K562 (cell line): ENCODE measurements around the gene FAM53C. TPM values are rescaled to one million over a fixed set of nuclear protein-coding genes. Genes with fewer than 3 reads are reported as not detected.

Source experiments
- ESRRA ChIP-seq: fragments of 450-650 bp; IDR thresholded peaks from 2 replicates; pipeline ENCODE4 v1.6.1; 2014; ENCODE audit warnings: low read depth, mild to moderate bottlenecking, moderate library complexity, borderline replicate concordance
- KDM5B ChIP-seq: fragments of 200-600 bp; sonication (generic); IDR thresholded peaks from 2 replicates; pipeline ENCODE4 v1.6.1; 2012; ENCODE audit warnings: low read depth, mild to moderate bottlenecking, moderate library complexity, low read length, control low read depth, inconsistent platforms; ENCODE audit not compliant: insufficient replicate concordance
- MYBL2 ChIP-seq, 2 experiments: fragments of 450-650 bp in 1 of 2; sonication (generic) in 1 of 2; formaldehyde crosslinking in 1 of 2; IDR thresholded peaks; 2 replicates each; pipeline versions ENCODE4 v1.6.1 to v1.8.1; 2017 to 2022; ENCODE audit warnings: borderline replicate concordance in 1 of 2, inconsistent platforms in 1 of 2, low read depth in 1 of 2, mild to moderate bottlenecking in 1 of 2, missing genetic modification reagents in 1 of 2, moderate library complexity in 1 of 2
- PKNOX1 ChIP-seq: fragments of 450-650 bp; IDR thresholded peaks from 2 replicates; pipeline ENCODE4 v1.6.1; 2016
- SFPQ ChIP-seq: fragments of 200-400 bp; formaldehyde crosslinking; IDR thresholded peaks from 2 replicates; pipeline ENCODE4 v1.6.1; 2017; ENCODE audit warnings: mild to moderate bottlenecking, low read depth, low read length, moderate library complexity
- SMARCA5 ChIP-seq: fragments of 450-650 bp; IDR thresholded peaks from 2 replicates; pipeline ENCODE4 v1.6.1; 2016
- YY1 ChIP-seq, 3 experiments: IDR thresholded peaks; 2 replicates each; pipeline ENCODE4 v1.6.1; 2011; ENCODE audit warnings: low read length in 2 of 3, mild to moderate bottlenecking in 2 of 3, moderate library complexity in 2 of 3, borderline replicate concordance in 1 of 3, control low read depth in 1 of 3, low read depth in 1 of 3; ENCODE audit not compliant: insufficient read depth in 3 of 3, insufficient replicate concordance in 2 of 3, control insufficient read depth in 1 of 3, insufficient read length in 1 of 3; ENCODE audit errors: extremely low read depth in 1 of 3
- ZBTB1 ChIP-seq: sonication (generic); formaldehyde crosslinking; IDR thresholded peaks from 2 replicates; pipeline ENCODE4 v1.8.1; 2023; ENCODE audit warnings: missing genetic modification reagents, low read depth, mild to moderate bottlenecking, borderline replicate concordance
- ZNF217 ChIP-seq: sonication (generic); formaldehyde crosslinking; IDR thresholded peaks from 2 replicates; pipeline ENCODE4 v1.8.0; 2022; ENCODE audit warnings: mild to moderate bottlenecking, missing genetic modification reagents
- polyA plus RNA-seq, 8 experiments: library from polyadenylated mRNA; depleted of rRNA in 4 of 8; stranded (reverse) in 5 of 8; unstranded in 3 of 8; fragments of >200 nt; fragmentation: Nextera tagmentation in 2 of 8; fragmentation: Illumina TruSeq in 1 of 8; extraction: Ambion mirVana in 2 of 8; extraction: Trizol in 1 of 8; gene quantifications; 2 replicates each; pipeline versions ENCODE4 v1.2.1 to v1.2.3, GENCODE V29; 2011 to 2014; ENCODE audit warnings: inconsistent platforms in 1 of 8, missing spikeins in 1 of 8
- total RNA-seq, 7 experiments: library from RNA; depleted of rRNA in 6 of 7; stranded (reverse); fragments of >200 nt in 6 of 7; fragmentation: Illumina TruSeq in 2 of 7; extraction: Trizol in 2 of 7; gene quantifications; 2 replicates each; pipeline versions ENCODE4 v1.2.1 to v1.2.3, GENCODE V29; 2011 to 2021; ENCODE audit warnings: low replicate concordance in 1 of 7
- TF ChIP-seq, protein P1 (sequence below): sonication (generic); formaldehyde crosslinking; IDR thresholded peaks from 2 replicates; pipeline ENCODE4 v1.8.0; 2022; ENCODE audit warnings: mild to moderate bottlenecking, missing genetic modification reagents
- TF ChIP-seq, protein P2 (sequence below): fragments of 450-650 bp; IDR thresholded peaks from 2 replicates; pipeline ENCODE4 v1.6.1; 2017; ENCODE audit warnings: antibody characterized with exemption, mild to moderate bottlenecking
- TF ChIP-seq, protein P3 (sequence below), 2 experiments: fragments of 200-800 bp in 1 of 2; sonication (Bioruptor generic) in 1 of 2; sonication (generic) in 1 of 2; formaldehyde crosslinking in 1 of 2; IDR thresholded peaks in 1 of 2; conservative IDR thresholded peaks in 1 of 2; 2 replicates each; pipeline versions ENCODE4 v1.5.0 to v1.6.1; 2016 to 2020; ENCODE audit warnings: missing compliant biosample characterization in 1 of 2, missing genetic modification characterization in 1 of 2, missing genetic modification reagents in 1 of 2

Gene FAM53C
- total and polyA plus RNA-seq, 9 of the 15 experiments (the other 6 are each of a cell fraction or from before 2014, with no cell fraction given) = 9.7 to 38.5 (median 25.2) TPM

DNA sequence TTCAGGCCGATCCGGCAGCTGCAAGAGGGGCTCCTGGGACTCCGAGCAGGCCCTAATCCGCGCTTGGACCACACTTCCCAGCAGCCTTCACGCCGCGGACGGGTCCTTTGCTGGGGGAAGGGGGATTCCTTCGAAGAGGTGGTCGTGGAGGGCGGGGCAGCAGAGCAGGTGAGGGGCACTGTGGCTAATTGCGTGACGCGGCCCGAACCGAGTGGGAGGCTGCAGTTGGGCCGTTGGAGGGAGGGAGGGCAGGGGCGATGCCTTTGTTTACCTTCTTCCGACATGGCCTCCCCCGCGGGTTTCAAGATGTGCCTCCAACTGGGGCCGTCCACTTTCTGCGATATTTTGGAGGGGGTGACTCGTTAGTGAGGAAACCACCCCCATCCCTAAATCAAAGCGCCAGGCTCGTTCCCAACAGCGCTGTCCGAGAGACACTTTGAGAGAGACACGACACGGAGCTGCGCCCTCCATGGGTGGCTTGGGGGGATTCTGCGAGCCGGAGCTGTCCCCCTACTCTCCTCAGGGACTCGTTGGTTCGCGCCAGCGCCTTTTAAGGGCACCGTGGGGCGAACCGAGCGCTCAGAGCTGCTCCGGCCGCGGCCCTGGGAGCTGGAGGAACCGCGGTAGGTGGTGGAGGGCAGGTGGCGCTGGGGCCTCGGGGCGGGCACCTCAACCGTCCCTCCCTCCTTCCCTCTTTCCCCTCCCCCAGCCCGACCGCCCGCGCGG, at the start of gene FAM53C (continued):
- TF ChIP-seq KDM5B (peak; percentile 99), SFPQ (no peak), YY1 (IDR thresholded peaks at IDR 0.05; ENCODE audit: borderline replicate concordance in 1 of 3, control insufficient read depth in 1 of 3, extremely low read depth in 1 of 3, insufficient read depth in 3 of 3, insufficient read length in 1 of 3, insufficient replicate concordance in 2 of 3, low read depth in 1 of 3, low read length in 2 of 3) (peak in 2 of 3 experiments; percentile 72 to 73), ZNF217 (CRISPR knock-in tag) (no peak), ESRRA (peak; percentile 14; the same call in 1 of the 2 replicates), MYBL2 (IDR thresholded peaks at IDR 0.05; ENCODE audit: low read depth) (no peak), MYBL2 (CRISPR knock-in tag; IDR thresholded peaks at IDR 0.05; ENCODE audit: borderline replicate concordance) (no peak), SMARCA5 (no peak), PKNOX1 (no peak; the same call in 1 of the 2 replicates), ZBTB1 (peak; percentile 52)
- TF ChIP-seq, protein P1, sequence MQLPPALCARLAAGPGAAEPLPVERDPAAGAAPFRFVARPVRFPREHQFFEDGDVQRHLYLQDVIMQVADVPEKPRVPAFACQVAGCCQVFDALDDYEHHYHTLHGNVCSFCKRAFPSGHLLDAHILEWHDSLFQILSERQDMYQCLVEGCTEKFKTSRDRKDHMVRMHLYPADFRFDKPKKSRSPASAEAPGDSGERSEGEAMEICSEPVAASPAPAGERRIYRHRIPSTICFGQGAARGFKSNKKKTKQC (CRISPR knock-in tag) = peak; percentile 93
- TF ChIP-seq, protein P2, sequence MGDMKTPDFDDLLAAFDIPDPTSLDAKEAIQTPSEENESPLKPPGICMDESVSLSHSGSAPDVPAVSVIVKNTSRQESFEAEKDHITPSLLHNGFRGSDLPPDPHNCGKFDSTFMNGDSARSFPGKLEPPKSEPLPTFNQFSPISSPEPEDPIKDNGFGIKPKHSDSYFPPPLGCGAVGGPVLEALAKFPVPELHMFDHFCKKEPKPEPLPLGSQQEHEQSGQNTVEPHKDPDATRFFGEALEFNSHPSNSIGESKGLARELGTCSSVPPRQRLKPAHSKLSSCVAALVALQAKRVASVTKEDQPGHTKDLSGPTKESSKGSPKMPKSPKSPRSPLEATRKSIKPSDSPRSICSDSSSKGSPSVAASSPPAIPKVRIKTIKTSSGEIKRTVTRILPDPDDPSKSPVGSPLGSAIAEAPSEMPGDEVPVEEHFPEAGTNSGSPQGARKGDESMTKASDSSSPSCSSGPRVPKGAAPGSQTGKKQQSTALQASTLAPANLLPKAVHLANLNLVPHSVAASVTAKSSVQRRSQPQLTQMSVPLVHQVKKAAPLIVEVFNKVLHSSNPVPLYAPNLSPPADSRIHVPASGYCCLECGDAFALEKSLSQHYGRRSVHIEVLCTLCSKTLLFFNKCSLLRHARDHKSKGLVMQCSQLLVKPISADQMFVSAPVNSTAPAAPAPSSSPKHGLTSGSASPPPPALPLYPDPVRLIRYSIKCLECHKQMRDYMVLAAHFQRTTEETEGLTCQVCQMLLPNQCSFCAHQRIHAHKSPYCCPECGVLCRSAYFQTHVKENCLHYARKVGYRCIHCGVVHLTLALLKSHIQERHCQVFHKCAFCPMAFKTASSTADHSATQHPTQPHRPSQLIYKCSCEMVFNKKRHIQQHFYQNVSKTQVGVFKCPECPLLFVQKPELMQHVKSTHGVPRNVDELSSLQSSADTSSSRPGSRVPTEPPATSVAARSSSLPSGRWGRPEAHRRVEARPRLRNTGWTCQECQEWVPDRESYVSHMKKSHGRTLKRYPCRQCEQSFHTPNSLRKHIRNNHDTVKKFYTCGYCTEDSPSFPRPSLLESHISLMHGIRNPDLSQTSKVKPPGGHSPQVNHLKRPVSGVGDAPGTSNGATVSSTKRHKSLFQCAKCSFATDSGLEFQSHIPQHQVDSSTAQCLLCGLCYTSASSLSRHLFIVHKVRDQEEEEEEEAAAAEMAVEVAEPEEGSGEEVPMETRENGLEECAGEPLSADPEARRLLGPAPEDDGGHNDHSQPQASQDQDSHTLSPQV = no peak
- TF ChIP-seq, protein P3, sequence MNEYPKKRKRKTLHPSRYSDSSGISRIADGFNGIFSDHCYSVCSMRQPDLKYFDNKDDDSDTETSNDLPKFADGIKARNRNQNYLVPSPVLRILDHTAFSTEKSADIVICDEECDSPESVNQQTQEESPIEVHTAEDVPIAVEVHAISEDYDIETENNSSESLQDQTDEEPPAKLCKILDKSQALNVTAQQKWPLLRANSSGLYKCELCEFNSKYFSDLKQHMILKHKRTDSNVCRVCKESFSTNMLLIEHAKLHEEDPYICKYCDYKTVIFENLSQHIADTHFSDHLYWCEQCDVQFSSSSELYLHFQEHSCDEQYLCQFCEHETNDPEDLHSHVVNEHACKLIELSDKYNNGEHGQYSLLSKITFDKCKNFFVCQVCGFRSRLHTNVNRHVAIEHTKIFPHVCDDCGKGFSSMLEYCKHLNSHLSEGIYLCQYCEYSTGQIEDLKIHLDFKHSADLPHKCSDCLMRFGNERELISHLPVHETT (CRISPR knock-in tag; conservative IDR thresholded peaks at IDR 0.05 in 1 of 2, IDR thresholded peaks at IDR 0.05 in 1 of 2) = no peak
